NCI-H1105 treated with DMSO at 0.1 percent for 48 hours (cell line): ENCODE results near the gene CRIP2.
A peak's percentile ranks its signal among the peaks of the same experiment; 100 is the strongest.

Experiments used
- DNase-seq: peaks from one replicate; lab custom pipeline; 2025; lab: John Stamatoyannopoulos, UW

CRIP2 gene

GRCh38 chr14:105499256-105500035, 24.8 kb downstream of the CRIP2 start:
- DNase-seq = no peak

- DNase-seq = no peak
These were observed 25.6 kb downstream of the CRIP2 start for GRCh38 chr14:105500036-105500725.

DNA sequence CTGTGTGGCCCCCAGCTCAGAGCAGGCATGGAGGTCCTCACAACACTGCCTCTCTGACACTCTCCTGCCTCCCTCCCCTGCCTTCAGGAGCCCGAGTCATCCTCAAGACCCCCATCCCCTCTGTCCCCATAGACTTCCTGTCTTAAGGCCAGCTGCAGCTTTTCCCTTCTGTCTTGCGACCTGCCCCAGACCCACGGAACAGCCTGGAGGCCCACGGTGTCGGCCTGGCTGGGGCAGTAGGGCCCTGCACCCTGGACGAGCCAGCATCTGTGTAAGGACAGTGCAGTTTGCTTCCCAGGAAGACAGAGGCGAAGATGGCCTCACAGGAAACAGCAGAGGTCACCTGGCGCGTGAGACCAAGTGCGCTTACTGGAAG, 26.1 kb downstream of the CRIP2 start:
- no peak for DNase-seq

DNA sequence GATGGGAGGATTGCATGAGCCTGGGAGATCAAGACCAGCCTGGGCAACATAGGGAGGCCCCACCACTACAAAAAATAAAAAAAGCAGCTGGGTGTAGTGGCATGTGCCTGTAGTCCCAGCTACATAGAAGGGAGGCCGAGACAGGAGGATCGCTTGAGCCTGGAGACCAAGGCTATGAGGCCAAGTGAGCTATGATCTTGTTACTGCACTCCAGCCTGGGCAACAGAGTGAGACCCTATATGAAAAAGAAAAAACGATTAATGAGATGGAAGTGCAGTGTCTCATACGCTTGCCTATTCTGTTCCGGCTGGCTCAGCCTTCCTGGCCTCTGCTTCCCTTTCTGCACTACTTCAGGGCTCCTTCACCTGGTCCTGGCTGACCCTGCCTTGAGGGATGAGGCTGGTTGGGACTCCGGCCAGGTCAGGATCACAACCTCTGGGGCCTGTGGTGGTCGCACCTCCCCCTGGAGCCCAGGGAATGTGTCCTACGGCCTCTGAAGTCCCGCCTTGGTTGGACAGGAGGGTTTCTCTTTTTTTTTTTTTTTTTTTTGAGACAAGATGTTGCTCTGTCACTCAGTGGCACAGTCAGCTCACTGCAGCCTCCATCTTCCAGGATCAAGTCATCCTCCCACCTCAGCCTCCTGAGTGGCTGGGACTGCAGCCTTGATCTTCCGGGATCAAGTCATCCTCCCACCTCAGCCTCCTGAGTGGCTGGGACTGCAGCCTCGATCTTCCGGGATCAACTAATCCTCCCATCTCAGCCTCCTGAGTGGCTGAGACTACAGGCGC, 27.1 kb downstream of the CRIP2 start:
- DNase-seq = no peak

DNA sequence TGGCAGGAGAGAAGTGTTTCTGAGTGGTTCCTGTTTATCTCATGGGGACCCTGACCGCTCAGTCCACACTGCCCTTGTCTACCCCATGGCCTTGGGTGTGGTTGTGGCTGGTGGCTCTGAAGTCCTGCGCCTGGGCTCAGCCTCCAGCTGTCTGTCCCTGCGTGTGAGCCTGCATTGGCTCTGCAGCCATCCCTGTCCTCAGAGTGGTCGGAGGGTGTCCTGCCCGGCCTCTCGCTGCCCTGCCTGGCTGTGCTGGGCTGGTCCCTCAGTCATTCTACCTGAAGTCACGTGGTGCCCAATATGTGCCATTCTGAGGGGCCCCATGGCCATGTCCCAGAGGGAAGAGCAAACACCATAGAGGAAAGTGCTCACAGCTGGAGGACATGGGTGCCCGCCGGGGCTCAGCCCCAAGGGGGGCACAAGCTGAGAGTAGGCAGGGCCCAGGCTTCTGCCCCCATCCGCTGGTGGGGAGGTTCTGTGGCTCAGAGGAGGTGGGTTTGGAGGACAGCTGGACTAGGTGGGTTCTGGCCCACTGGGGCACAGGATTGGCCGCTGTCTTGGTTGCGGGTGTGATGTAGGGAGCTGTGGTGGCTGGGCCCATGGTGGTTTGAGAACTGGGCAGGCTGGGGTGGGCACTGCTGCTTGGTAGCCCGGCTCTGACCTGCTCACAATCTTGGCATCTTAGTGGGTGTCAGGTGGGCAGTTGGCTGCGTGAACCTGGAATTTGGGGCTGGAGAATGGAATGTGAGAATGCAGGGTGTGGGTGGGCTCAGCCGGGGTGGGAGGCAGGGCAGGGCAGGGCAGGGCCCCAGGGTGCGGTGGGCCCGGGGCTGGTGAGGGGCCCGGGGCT, 28.1 kb downstream of the CRIP2 start:
- no peak for DNase-seq

- no peak for DNase-seq
These were observed 28.6 kb downstream of the CRIP2 start for GRCh38 chr14:105503296-105503640.

DNA sequence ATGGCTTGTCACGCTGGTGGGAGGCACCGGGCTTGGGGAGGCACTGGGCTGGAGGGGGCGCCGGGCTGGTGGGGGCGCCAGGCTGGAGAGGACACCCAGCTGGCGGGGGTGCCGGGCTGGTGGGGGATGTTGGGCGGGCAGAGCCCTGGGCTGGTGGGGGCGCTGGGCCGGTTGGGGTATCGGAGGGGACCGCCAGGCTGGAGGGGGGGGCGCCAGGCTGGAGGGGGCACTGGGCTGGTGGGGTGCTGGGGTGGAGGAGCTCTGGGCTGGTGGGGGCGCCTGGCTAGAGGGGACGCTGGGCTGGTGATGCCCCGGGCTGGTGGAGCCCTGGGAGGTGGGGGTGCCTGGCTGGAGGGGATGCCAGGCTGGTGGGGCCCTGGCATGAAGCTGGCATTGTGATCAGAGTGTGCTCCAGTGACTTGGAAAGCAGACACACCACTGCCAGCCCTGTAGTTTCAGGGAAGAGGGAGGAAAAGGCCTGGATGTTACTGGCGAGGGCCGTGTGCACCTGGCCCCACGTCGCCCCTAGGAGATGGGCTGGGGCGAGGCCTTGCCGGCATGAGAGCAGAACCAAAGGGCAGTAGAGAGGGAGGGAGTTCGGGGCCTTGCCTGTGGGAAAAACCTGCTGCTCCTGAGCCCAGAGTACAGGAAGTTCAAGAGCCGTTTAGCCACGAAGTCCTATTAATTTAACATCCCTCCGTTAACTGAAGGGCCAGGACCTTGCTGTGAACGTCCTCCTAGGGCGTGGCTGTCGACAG, 29.5 kb downstream of the CRIP2 start:
- no peak for DNase-seq

DNA sequence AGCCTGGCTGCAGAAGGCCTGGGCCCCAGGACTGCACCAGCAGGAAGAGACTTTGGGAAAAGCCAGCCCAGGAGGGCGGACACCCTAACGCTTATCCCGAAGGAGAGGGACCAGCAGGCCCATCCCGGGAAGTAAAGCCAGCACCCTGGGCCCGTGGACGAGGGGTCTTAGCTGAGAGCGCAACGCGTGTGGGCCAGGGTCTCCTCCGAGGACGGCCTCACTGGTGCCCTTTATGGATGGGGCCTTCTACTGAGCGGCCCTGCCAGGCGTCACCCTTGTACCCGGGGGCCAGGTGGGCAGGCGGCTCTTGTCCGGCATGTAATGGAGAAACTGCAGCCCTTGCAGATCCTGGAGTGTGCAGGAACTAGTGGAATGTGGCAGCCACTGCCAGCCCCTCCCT, 30.5 kb downstream of the CRIP2 start:
- DNase-seq = no peak

DNA sequence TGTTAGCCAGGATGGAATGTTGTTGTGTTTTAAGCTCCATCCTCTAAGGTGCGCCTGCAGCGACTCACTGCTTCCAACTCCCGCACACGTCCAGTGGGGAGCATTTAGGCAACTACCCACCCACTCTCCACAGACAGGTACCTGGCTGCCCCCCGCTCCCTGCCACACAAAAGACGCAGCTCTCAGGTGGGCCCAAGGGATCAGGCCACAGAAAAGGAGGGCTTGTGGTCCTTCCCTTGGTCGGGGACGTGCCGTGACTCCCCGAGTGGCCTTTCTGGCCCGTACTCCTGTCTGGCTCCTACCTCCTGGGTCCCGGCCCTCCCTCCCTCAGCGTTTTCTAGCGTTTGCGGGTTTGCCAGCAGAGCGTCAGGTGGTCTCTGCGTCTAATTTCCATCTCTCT, 32.6 kb downstream of the CRIP2 start:
- DNase-seq = no peak

DNA sequence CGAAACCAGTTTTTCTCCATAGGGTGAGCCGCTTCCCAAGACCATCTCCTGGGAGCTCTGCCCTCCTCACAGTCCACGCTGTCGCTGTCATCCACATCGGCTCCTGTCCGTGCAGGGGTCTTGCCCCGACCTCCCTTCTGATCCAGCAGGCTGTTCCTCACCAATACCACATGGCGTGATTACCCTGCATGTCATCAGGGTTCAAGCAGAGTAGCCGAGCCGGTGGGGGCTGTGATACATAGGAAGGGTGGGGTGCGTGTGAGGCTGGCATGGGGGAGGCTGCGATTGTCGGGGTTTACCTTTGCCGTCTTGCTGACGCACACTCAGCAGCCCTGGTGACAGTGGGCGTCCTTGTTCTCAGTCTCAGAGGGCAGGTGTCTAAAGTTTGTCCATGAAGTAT, 33.4 kb downstream of the CRIP2 start:
- DNase-seq = no peak

GRCh38 chr14:105508601-105509000, 34.0 kb downstream of the CRIP2 start:
- no peak for DNase-seq

DNA sequence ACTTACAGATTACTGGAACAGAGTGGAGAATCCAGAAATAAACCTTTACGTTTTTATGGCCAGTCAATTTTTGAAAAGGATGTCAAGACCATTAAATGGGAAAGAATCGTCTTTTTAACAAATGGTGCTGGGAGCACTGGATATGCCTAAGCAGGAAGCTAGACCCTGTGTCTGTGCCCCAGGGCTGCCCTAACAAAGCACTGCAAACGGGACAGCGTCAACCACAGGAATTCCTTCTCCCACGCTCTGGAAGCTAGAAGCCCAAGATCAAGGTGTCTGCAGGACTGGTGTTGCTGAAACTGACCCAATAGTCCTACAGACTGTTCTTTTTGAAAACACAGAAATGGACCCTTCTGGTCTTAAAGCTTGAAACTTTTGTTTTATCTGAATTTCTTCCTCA, 42.5 kb downstream of the CRIP2 start:
- DNase-seq = no peak

- DNase-seq = no peak
These were observed 45.5 kb downstream of the CRIP2 start for GRCh38 chr14:105519946-105520698.

- DNase-seq = no peak
These were observed 50.7 kb downstream of the CRIP2 start for GRCh38 chr14:105525326-105525725.

- peak; percentile 39 for DNase-seq
These were observed 51.5 kb downstream of the CRIP2 start, which contains the start of gene TMEM121 for GRCh38 chr14:105525861-105526775. TSS of gene TMEM121 (plus strand) at chr14:105526583. CDS start at chr14:105528835, 2,252 bp downstream.

DNA sequence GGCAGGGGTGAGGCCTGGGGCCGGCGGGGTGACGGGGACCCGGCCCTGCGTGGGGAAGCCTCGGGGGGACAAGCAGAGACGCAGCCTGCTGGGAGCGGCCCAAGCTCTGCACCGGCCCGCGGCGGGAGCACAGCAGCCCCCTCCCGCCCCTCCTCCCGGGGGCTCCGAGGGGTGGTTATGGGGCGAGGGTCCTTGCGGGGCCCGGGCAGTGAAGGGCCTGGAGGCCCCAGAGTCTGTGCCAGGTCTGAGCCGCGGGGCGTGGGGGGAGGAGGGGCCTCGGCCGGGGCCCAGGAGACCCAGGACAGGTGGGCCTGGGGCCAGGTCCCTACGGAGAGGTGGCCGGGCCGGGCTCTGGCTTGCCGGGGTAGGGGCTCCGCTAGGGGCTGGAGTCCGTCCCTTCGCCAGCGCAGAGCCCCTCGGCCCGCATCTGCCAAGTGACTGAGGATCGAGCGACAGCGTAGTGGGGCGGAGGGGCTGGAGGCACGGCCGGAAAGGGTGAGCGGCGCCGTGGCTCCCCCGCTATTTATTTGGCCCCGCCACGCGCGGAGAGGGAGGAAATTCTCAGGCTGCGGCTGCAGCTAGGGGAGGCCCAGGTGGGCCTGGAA, 52.3 kb downstream of the CRIP2 start:
- DNase-seq = no peak

GRCh38 chr14:105527381-105527825, 52.8 kb downstream of the CRIP2 start:
- no peak for DNase-seq

DNA sequence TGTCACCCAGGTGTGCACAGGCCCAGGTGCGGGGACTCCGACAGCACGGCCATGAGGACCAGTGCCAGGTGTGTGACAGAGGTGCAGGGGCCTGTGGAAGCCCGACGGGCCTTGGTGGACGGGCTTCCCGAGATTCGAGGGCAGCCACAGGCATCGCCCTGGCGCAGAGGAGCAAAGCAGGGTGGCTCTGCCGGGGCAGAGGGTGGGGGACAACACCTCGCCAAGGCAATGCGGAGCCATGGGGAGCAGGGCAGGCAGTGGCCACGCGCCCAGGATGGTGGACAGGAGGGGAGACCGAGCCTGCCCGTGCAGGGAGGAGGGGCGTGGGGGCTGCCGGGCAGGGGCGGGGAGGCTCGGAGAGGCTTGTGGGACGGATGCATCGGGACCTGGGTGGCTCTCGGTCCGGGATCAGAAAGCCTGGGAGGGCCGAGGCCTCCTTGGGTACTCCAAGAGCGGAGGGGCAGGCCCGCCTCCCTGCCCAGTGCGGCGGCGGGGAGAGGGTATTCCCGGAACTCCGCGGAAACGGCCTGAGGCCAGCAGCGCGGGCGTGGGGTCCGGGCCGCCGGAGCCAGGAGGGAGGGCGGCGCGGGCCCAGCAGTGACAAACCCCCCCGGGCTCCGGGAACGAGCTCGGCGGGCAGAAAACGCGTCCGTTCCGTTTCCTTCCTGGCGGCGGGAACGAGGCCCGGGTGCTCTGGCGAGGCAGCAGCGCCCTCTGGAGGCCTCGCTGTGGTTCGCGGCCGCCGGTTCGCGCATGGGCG, 53.4 kb downstream of the CRIP2 start:
- DNase-seq = peak; percentile 69
